SK-N-SH treated with all-trans-retinoic acid at 6 μM for 48 hours (cell line): ENCODE results near the gene SYPL1.

Experiments
- ZFP3 ChIP-seq: fragments of 250-450 bp; sonication (Bioruptor Pico); IDR thresholded peaks from 2 replicates; pipeline ENCODE4 v1.5.0; 2020; ENCODE audit warnings: mild to moderate bottlenecking, moderate library complexity
- TF ChIP-seq, protein P1 (sequence below): fragments of 250-450 bp; sonication (Bioruptor Pico); IDR thresholded peaks from 2 replicates; pipeline ENCODE4 v1.8.0; 2020; ENCODE audit warnings: mild to moderate bottlenecking, moderate library complexity, borderline replicate concordance

DNA sequence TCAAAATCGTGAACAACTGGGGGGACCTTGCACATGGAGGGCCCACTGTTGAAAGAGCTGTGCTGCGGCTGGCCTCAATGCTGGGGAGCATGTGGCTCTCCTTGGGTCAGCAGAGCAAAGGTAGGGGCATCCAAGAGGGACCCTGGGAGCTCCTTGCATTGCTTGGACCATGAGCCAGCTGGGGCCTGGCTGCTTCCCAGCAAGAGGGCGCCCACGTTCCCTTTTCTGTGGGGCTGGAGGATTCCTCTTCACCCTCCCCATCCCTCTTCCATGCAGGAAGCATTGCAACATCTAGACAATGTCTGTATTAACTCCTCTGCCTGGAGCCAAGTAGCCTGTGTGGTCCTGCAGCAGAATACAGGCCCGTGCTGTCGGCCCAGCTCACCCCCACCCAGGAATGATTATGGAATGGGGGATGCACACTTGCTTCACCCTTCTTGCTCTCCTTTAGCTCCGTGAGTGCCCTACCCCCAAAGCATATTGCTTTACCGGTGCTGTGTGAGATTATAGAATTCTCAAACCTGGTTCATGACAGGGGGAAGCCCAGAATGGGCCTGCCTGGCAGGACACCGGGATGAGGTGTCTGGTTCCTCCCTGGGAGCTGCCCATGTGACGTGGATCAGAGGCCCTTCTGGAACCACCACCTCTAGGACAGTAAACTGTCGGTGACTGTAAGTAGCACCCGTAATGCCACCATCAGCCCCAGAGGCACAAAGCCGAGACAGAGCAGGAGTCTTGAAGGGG lies 61.9 kb downstream of the SYPL1 start:
- TF ChIP-seq ZFP3 (CRISPR knock-in tag), result no peak
- TF ChIP-seq, protein P1, sequence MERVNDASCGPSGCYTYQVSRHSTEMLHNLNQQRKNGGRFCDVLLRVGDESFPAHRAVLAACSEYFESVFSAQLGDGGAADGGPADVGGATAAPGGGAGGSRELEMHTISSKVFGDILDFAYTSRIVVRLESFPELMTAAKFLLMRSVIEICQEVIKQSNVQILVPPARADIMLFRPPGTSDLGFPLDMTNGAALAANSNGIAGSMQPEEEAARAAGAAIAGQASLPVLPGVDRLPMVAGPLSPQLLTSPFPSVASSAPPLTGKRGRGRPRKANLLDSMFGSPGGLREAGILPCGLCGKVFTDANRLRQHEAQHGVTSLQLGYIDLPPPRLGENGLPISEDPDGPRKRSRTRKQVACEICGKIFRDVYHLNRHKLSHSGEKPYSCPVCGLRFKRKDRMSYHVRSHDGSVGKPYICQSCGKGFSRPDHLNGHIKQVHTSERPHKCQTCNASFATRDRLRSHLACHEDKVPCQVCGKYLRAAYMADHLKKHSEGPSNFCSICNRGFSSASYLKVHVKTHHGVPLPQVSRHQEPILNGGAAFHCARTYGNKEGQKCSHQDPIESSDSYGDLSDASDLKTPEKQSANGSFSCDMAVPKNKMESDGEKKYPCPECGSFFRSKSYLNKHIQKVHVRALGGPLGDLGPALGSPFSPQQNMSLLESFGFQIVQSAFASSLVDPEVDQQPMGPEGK (CRISPR knock-in tag), result no peak
